Measurements from ENCODE around the gene CYP19A1.
A peak's percentile ranks its signal among the peaks of the same experiment; 100 is the strongest.

Gene CYP19A1

GRCh38 chr15:51274956-51275355 is 63.4 kb downstream of the CYP19A1 start:
- no peak for TF ChIP-seq CTCF (IDR thresholded peaks at IDR 0.05; ENCODE audit: low read depth, low read length)
- DNase-seq (ENCODE audit: low read depth in 2 of 2), result no peak
- no peak overlapping the region for H3K4me3 ChIP-seq (replicated peaks in 1 of 2; ENCODE audit: low read depth in 2 of 2, low read length in 2 of 2)

GRCh38 chr15:51270706-51271105 is 67.7 kb downstream of the CYP19A1 start:
- DNase-seq (ENCODE audit: low read depth in 2 of 2), result no peak
- no peak overlapping the region for H3K4me3 ChIP-seq (replicated peaks in 1 of 2; ENCODE audit: low read depth in 2 of 2, low read length in 2 of 2)
- no peak for TF ChIP-seq CTCF (IDR thresholded peaks at IDR 0.05; ENCODE audit: low read depth, low read length)

- no peak overlapping the region for H3K4me3 ChIP-seq (replicated peaks in 1 of 2; ENCODE audit: low read depth in 2 of 2, low read length in 2 of 2)
- TF ChIP-seq CTCF (IDR thresholded peaks at IDR 0.05; ENCODE audit: low read depth, low read length), result no peak
Observed at GRCh38 chr15:51269496-51269895, 68.9 kb downstream of the CYP19A1 start.

GRCh38 chr15:51267703-51268083 is 70.7 kb downstream of the CYP19A1 start:
- no peak for DNase-seq (ENCODE audit: low read depth in 2 of 2)
- TF ChIP-seq CTCF (IDR thresholded peaks at IDR 0.05; ENCODE audit: low read depth, low read length), result no peak
- H3K4me3 ChIP-seq (replicated peaks in 1 of 2; ENCODE audit: low read depth in 2 of 2, low read length in 2 of 2), result peak overlapping the region; percentile 43 to 54

More at GRCh38 chr15:51269496-51269895, 68.9 kb downstream of the CYP19A1 start:
- no peak for DNase-seq (ENCODE audit: low read depth in 2 of 2)

- no peak for DNase-seq (ENCODE audit: low read depth in 2 of 2)
- peak overlapping the region; percentile 43 to 54 for H3K4me3 ChIP-seq (replicated peaks in 1 of 2; ENCODE audit: low read depth in 2 of 2, low read length in 2 of 2)
- no peak for TF ChIP-seq CTCF (IDR thresholded peaks at IDR 0.05; ENCODE audit: low read depth, low read length)
Observed at GRCh38 chr15:51267051-51267702, 71.2 kb downstream of the CYP19A1 start.

- H3K4me3 ChIP-seq (replicated peaks in 1 of 2; ENCODE audit: low read depth in 2 of 2, low read length in 2 of 2), result peak overlapping the region; percentile 43 to 54
- DNase-seq (ENCODE audit: low read depth in 2 of 2), result no peak
- TF ChIP-seq CTCF (IDR thresholded peaks at IDR 0.05; ENCODE audit: low read depth, low read length), result no peak
Observed at GRCh38 chr15:51266656-51267050, 71.7 kb downstream of the CYP19A1 start.

- no peak for DNase-seq (ENCODE audit: low read depth in 2 of 2)
- no peak overlapping the region for H3K4me3 ChIP-seq (replicated peaks in 1 of 2; ENCODE audit: low read depth in 2 of 2, low read length in 2 of 2)
- no peak for TF ChIP-seq CTCF (IDR thresholded peaks at IDR 0.05; ENCODE audit: low read depth, low read length)
Observed at GRCh38 chr15:51265037-51265555, 73.3 kb downstream of the CYP19A1 start.

Measured in cardiac fibroblast (primary cell).